HS-27A (cell line): Measurements from ENCODE around the gene CCDC39.
"Not testable (repeated sequence)": the region's sequence is repeated elsewhere in the genome, so short reads cannot be mapped to it uniquely, and the experiment has no call there.

Experiments
- DNase-seq: peaks from one replicate; pipeline ENCODE4 v3.0.0-alpha.2; 2012; ENCODE audit warnings: low read depth, missing footprints

CCDC39 gene

GRCh38 chr3:180619723-180620122 is 59.6 kb downstream of the CCDC39 start:
- DNase-seq, result no peak

GRCh38 chr3:180618563-180618962 is 60.7 kb downstream of the CCDC39 start:
- not testable (repeated sequence) for DNase-seq

- no peak for DNase-seq
These were observed 62.2 kb downstream of the CCDC39 start for GRCh38 chr3:180617049-180617448.

- DNase-seq, result no peak
These were observed 63.3 kb downstream of the CCDC39 start for GRCh38 chr3:180615954-180616353.

- DNase-seq, result no peak
These were observed 66.9 kb downstream of the CCDC39 start for GRCh38 chr3:180612364-180612763.

GRCh38 chr3:180611006-180611405 is 68.3 kb downstream of the CCDC39 start:
- DNase-seq, result no peak

- DNase-seq, result peak; percentile 71
These were observed 77.3 kb downstream of the CCDC39 start, which contains the start of gene TTC14 for GRCh38 chr3:180601688-180602666. TSS of gene TTC14 (plus strand) at chr3:180602163. CDS start at chr3:180602262, 99 bp downstream.

- no peak for DNase-seq
These were observed 78.8 kb downstream of the CCDC39 start for GRCh38 chr3:180600473-180600872.

GRCh38 chr3:180595559-180595935 is 83.7 kb downstream of the CCDC39 start:
- no peak for DNase-seq

GRCh38 chr3:180594631-180595558 is 84.4 kb downstream of the CCDC39 start:
- no peak for DNase-seq

- not testable (repeated sequence) for DNase-seq
These were observed 85.7 kb downstream of the CCDC39 start for GRCh38 chr3:180593631-180594030.

- no peak for DNase-seq
These were observed 88.9 kb downstream of the CCDC39 start for GRCh38 chr3:180590396-180590795.

- no peak for DNase-seq
These were observed 98.4 kb downstream of the CCDC39 start for GRCh38 chr3:180580934-180581333.

- no peak for DNase-seq
These were observed 103.7 kb downstream of the CCDC39 start for GRCh38 chr3:180575571-180575970.

GRCh38 chr3:180571831-180572598 is 107.3 kb downstream of the CCDC39 start:
- no peak for DNase-seq

GRCh38 chr3:180570238-180570637 is 109.1 kb downstream of the CCDC39 start:
- no peak for DNase-seq

- DNase-seq, result no peak
These were observed 114.6 kb downstream of the CCDC39 start for GRCh38 chr3:180564676-180565075.
